ENCODE data around the gene LIM2. TPM values are rescaled to one million over a fixed set of nuclear protein-coding genes. Genes with fewer than 3 reads are reported as not detected.

LIM2 gene
- not detected in 2 replicates for polyA plus RNA-seq (2013)

DNA sequence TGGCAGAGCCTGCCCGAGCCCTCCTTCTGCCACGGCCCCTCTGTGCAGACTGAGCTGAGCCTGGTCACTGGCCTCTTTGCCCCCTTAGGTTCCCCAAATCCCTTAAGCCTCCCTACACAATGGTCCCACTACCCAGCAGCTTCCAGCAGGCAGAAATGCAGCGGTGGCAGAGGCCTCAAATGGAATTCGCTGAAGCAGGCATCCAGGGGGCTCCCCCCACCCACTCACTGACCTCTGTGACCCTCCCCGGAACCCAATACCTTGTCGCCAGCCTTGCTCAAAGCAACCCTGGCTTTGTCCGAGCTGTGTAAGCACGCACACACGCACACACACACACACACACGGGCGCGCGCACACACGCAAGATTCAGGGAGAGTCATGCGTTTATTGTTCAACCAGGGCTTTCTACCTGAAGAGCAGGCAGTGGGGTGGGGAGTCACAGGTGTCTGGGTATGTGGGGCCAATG is at the start of gene LIM2:
Gene LIM2, minus strand, starts transcription at position 51 of the 466 bp plus-strand sequence. CDS start 531 bp downstream, outside the sequence.
- Histone ChIP-seq H3K4ac (ENCODE audit: low read depth, low read length) (no peak within 1 kb of the TSS), H3K4me3 (ENCODE audit: low read depth, low read length) (no peak within 1 kb of the TSS), H3K23ac (ENCODE audit: low read length) (no peak within 1 kb of the TSS), H2AK5ac (ENCODE audit: low read length) (no peak within 1 kb of the TSS), H3K36me3 (ENCODE audit: control insufficient read depth in 1 of 2, insufficient read depth in 2 of 2, low read length in 2 of 2) (no peaks in the 10 kb centered on the region), H3K14ac (ENCODE audit: low read length) (no peak within 1 kb of the TSS), H2BK120ac (ENCODE audit: insufficient read depth, low read length, poor library complexity) (no peak within 1 kb of the TSS), H2AFZ (ENCODE audit: insufficient read depth, low read length, poor library complexity) (no peak within 1 kb of the TSS), H3K27ac (ENCODE audit: low read depth, low read length) (no peak within 1 kb of the TSS), H4K8ac (ENCODE audit: low read depth, low read length) (no peak within 1 kb of the TSS), H3K9ac (ENCODE audit: low read length) (no peak within 1 kb of the TSS), H3K27me3 (ENCODE audit: insufficient read depth, low read length) (no peaks in the 10 kb centered on the region), H2BK12ac (ENCODE audit: low read length) (no peak within 1 kb of the TSS), H3K18ac (ENCODE audit: low read length) (no peak within 1 kb of the TSS), H2BK5ac (ENCODE audit: low read depth, low read length, poor library complexity) (no peak within 1 kb of the TSS), H3K79me1 (ENCODE audit: low read length) (no peaks in the 10 kb centered on the region), H3K4me2 (ENCODE audit: low read length) (no peak within 1 kb of the TSS), H3K4me1 (ENCODE audit: control insufficient read depth in 1 of 2, insufficient read depth in 2 of 2, low read length in 2 of 2) (no peaks in the 10 kb centered on the region), H3K9me3 (ENCODE audit: insufficient read depth, low read depth, low read length) (peaks cover 2% of the 10 kb centered on the region), H4K91ac (ENCODE audit: low read depth, low read length) (no peak within 1 kb of the TSS), H4K12ac (ENCODE audit: low read depth, low read length) (no peak within 1 kb of the TSS), H3K79me2 (ENCODE audit: control insufficient read depth, insufficient read depth, low read length, poor library complexity) (no peaks in the 10 kb centered on the region)
- no CpG with 5 or more reads among the region's 15 CpGs for WGBS (ENCODE audit: extremely low coverage, insufficient coverage, insufficient read length)
- DNase-seq: no peak

DNA sequence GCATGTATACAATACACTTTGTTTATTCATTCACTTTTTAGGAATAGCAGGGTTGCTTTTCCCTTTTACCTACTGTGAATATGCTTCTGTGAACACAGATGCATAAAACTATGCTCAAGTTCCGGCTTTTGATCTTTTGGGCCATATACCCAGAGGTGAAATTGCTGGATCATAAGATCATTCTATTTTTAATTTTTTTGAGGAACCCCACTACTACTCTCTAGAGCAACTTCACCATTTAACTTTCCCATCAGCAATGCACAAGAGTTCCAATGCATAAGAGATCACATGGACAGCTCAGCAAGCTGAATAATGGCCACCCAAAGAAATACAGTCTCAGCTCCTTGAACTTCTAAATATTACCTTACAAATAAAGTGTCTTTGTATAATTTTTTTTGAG is 46.7 kb upstream of the LIM2 start:
- Histone ChIP-seq H2AFZ (ENCODE audit: insufficient read depth, low read length, poor library complexity) (no peak overlapping the region), H3K4me3 (ENCODE audit: low read depth, low read length) (no peak overlapping the region), H3K4me2 (ENCODE audit: low read length) (no peak overlapping the region), H3K18ac (ENCODE audit: low read length) (no peak overlapping the region), H3K27me3 (ENCODE audit: insufficient read depth, low read length) (no peaks in the 10 kb centered on the region), H3K14ac (ENCODE audit: low read length) (no peak overlapping the region), H3K79me1 (ENCODE audit: low read length) (no peaks in the 10 kb centered on the region), H3K23ac (ENCODE audit: low read length) (no peak overlapping the region), H3K4me1 (ENCODE audit: control insufficient read depth in 1 of 2, insufficient read depth in 2 of 2, low read length in 2 of 2) (no peaks in the 10 kb centered on the region), H3K79me2 (ENCODE audit: control insufficient read depth, insufficient read depth, low read length, poor library complexity) (no peaks in the 10 kb centered on the region), H4K91ac (ENCODE audit: low read depth, low read length) (no peak overlapping the region), H2BK120ac (ENCODE audit: insufficient read depth, low read length, poor library complexity) (no peak overlapping the region), H4K8ac (ENCODE audit: low read depth, low read length) (no peak overlapping the region), H3K9ac (ENCODE audit: low read length) (no peak overlapping the region), H3K36me3 (ENCODE audit: control insufficient read depth in 1 of 2, insufficient read depth in 2 of 2, low read length in 2 of 2) (no peaks in the 10 kb centered on the region), H2AK5ac (ENCODE audit: low read length) (no peak overlapping the region), H3K9me3 (ENCODE audit: insufficient read depth, low read depth, low read length) (no peaks in the 10 kb centered on the region), H4K12ac (ENCODE audit: low read depth, low read length) (no peak overlapping the region), H2BK12ac (ENCODE audit: low read length) (no peak overlapping the region), H3K27ac (ENCODE audit: low read depth, low read length) (no peak overlapping the region), H3K4ac (ENCODE audit: low read depth, low read length) (no peak overlapping the region), H2BK5ac (ENCODE audit: low read depth, low read length, poor library complexity) (no peak overlapping the region)
- whole genome bisulfite sequencing (ENCODE audit: extremely low coverage, insufficient coverage, insufficient read length): no CpG with 5 or more reads among the region's 1 CpG
- DNase-seq: peak in 1 of 2 donors; percentile 7

GRCh38 chr19:51433043-51433442 is 45.3 kb upstream of the LIM2 start:
- WGBS (ENCODE audit: extremely low coverage, insufficient coverage, insufficient read length): no CpG with 5 or more reads among the region's 4 CpGs
- Histone ChIP-seq H3K27ac (ENCODE audit: low read depth, low read length) (no peak overlapping the region), H4K12ac (ENCODE audit: low read depth, low read length) (no peak overlapping the region), H4K8ac (ENCODE audit: low read depth, low read length) (no peak overlapping the region), H3K4me2 (ENCODE audit: low read length) (no peak overlapping the region), H3K4ac (ENCODE audit: low read depth, low read length) (no peak overlapping the region), H4K91ac (ENCODE audit: low read depth, low read length) (no peak overlapping the region), H3K36me3 (ENCODE audit: control insufficient read depth in 1 of 2, insufficient read depth in 2 of 2, low read length in 2 of 2) (no peaks in the 10 kb centered on the region), H2BK5ac (ENCODE audit: low read depth, low read length, poor library complexity) (no peak overlapping the region), H2BK120ac (ENCODE audit: insufficient read depth, low read length, poor library complexity) (no peak overlapping the region), H3K9ac (ENCODE audit: low read length) (no peak overlapping the region), H2BK12ac (ENCODE audit: low read length) (no peak overlapping the region), H3K4me3 (ENCODE audit: low read depth, low read length) (no peak overlapping the region), H2AK5ac (ENCODE audit: low read length) (no peak overlapping the region), H3K4me1 (ENCODE audit: control insufficient read depth in 1 of 2, insufficient read depth in 2 of 2, low read length in 2 of 2) (no peaks in the 10 kb centered on the region), H3K79me2 (ENCODE audit: control insufficient read depth, insufficient read depth, low read length, poor library complexity) (no peaks in the 10 kb centered on the region), H3K9me3 (ENCODE audit: insufficient read depth, low read depth, low read length) (no peaks in the 10 kb centered on the region), H3K23ac (ENCODE audit: low read length) (no peak overlapping the region), H2AFZ (ENCODE audit: insufficient read depth, low read length, poor library complexity) (no peak overlapping the region), H3K79me1 (ENCODE audit: low read length) (no peaks in the 10 kb centered on the region), H3K27me3 (ENCODE audit: insufficient read depth, low read length) (no peaks in the 10 kb centered on the region), H3K14ac (ENCODE audit: low read length) (no peak overlapping the region), H3K18ac (ENCODE audit: low read length) (no peak overlapping the region)
- DNase-seq: peak in 1 of 2 donors; percentile 14

GRCh38 chr19:51431124-51431523 is 43.4 kb upstream of the LIM2 start:
- WGBS (ENCODE audit: extremely low coverage, insufficient coverage, insufficient read length): no CpG with 5 or more reads among the region's 3 CpGs
- no peaks in the 10 kb centered on the region for H3K79me2 ChIP-seq (ENCODE audit: control insufficient read depth, insufficient read depth, low read length, poor library complexity)
- no peak overlapping the region for H4K12ac ChIP-seq (ENCODE audit: low read depth, low read length)
- H3K27ac ChIP-seq (ENCODE audit: low read depth, low read length): no peak overlapping the region
- no peak overlapping the region for H3K4ac ChIP-seq (ENCODE audit: low read depth, low read length)
- no peak overlapping the region for H2BK120ac ChIP-seq (ENCODE audit: insufficient read depth, low read length, poor library complexity)
- DNase-seq: peak in 1 of 2 donors; percentile 23
- no peaks in the 10 kb centered on the region for H3K36me3 ChIP-seq (ENCODE audit: control insufficient read depth in 1 of 2, insufficient read depth in 2 of 2, low read length in 2 of 2)
- no peaks in the 10 kb centered on the region for H3K27me3 ChIP-seq (ENCODE audit: insufficient read depth, low read length)
- H4K91ac ChIP-seq (ENCODE audit: low read depth, low read length): no peak overlapping the region
- H3K9me3 ChIP-seq (ENCODE audit: insufficient read depth, low read depth, low read length): peaks cover 4% of the 10 kb centered on the region
- H3K18ac ChIP-seq (ENCODE audit: low read length): no peak overlapping the region
- H4K8ac ChIP-seq (ENCODE audit: low read depth, low read length): no peak overlapping the region
- no peak overlapping the region for H3K9ac ChIP-seq (ENCODE audit: low read length)
- no peak overlapping the region for H3K14ac ChIP-seq (ENCODE audit: low read length)
- no peak overlapping the region for H2BK5ac ChIP-seq (ENCODE audit: low read depth, low read length, poor library complexity)
- H3K4me2 ChIP-seq (ENCODE audit: low read length): no peak overlapping the region
- no peak overlapping the region for H3K4me3 ChIP-seq (ENCODE audit: low read depth, low read length)
- no peak overlapping the region for H2BK12ac ChIP-seq (ENCODE audit: low read length)
- no peak overlapping the region for H3K23ac ChIP-seq (ENCODE audit: low read length)
- no peak overlapping the region for H2AFZ ChIP-seq (ENCODE audit: insufficient read depth, low read length, poor library complexity)
- H3K4me1 ChIP-seq (ENCODE audit: control insufficient read depth in 1 of 2, insufficient read depth in 2 of 2, low read length in 2 of 2): no peaks in the 10 kb centered on the region
- no peak overlapping the region for H2AK5ac ChIP-seq (ENCODE audit: low read length)
- H3K79me1 ChIP-seq (ENCODE audit: low read length): no peaks in the 10 kb centered on the region
